Astrocyte (in vitro differentiated cells and primary cell): ENCODE data around the gene CLEC4M. TPM values are rescaled to one million over a fixed set of nuclear protein-coding genes. Genes with fewer than 3 reads are reported as not detected.

Source experiments
- DNase-seq: peaks from one replicate; pipeline ENCODE4 v3.0.0-alpha.2; 2010; ENCODE audit warnings: low read depth
- FAIRE-seq: peaks from 2 replicates; lab custom pipeline; 2011; peaks lifted over from hg19 to GRCh38; lab: Jason Lieb, UNC
- H2AFZ ChIP-seq: 2 replicates; pipeline ENCODE4 v1.6.0; 2012; ENCODE audit warnings: low read depth, low read length, inconsistent platforms
- H3K27ac ChIP-seq: 2 replicates; pipeline ENCODE4 v1.5.1; 2011; ENCODE audit warnings: low read depth, low read length, inconsistent platforms
- H3K27me3 ChIP-seq: 2 replicates; pipeline ENCODE4 v1.6.0; 2011; ENCODE audit warnings: low read length, inconsistent platforms; ENCODE audit not compliant: insufficient read depth
- H3K36me3 ChIP-seq: 2 replicates; pipeline ENCODE4 v1.5.1; 2011; ENCODE audit warnings: low read length, inconsistent platforms; ENCODE audit not compliant: insufficient read depth
- H3K4me1 ChIP-seq: 2 replicates; pipeline ENCODE4 v1.5.1; 2011; ENCODE audit warnings: low read length, inconsistent platforms; ENCODE audit not compliant: insufficient read depth
- H3K4me2 ChIP-seq: 2 replicates; pipeline ENCODE4 v1.6.0; 2012; ENCODE audit warnings: low read length, inconsistent platforms
- H3K4me3 ChIP-seq: 2 replicates; pipeline ENCODE4 v1.5.1; 2011; ENCODE audit warnings: low read depth, mild to moderate bottlenecking, low read length, inconsistent platforms; ENCODE audit not compliant: insufficient read depth
- H3K79me2 ChIP-seq: 2 replicates; pipeline ENCODE4 v1.6.0; 2012; ENCODE audit warnings: mild to moderate bottlenecking, low read length, inconsistent platforms; ENCODE audit not compliant: insufficient read depth
- H3K9ac ChIP-seq: 2 replicates; pipeline ENCODE4 v1.6.0; 2012; ENCODE audit warnings: mild to moderate bottlenecking, low read length, inconsistent platforms
- H3K9me3 ChIP-seq: 2 replicates; pipeline ENCODE4 v1.5.1; 2012; ENCODE audit warnings: low read depth, mild to moderate bottlenecking, low read length, inconsistent platforms; ENCODE audit not compliant: insufficient read depth
- H4K20me1 ChIP-seq: 2 replicates; pipeline ENCODE4 v1.6.0; 2012; ENCODE audit warnings: low read length, inconsistent platforms; ENCODE audit not compliant: insufficient read depth
- H3K27ac Mint-ChIP-seq: one replicate; pipeline ENCODE4 v1.8.0; 2021; ENCODE audit warnings: mild to moderate bottlenecking, mixed read lengths; ENCODE audit not compliant: unreplicated experiment
- H3K27me3 Mint-ChIP-seq: one replicate; pipeline ENCODE4 v1.8.0; 2021; ENCODE audit warnings: low read depth, mixed read lengths; ENCODE audit not compliant: unreplicated experiment
- H3K36me3 Mint-ChIP-seq: one replicate; pipeline ENCODE4 v1.8.0; 2021; ENCODE audit warnings: low read depth, mixed read lengths; ENCODE audit not compliant: unreplicated experiment
- H3K4me1 Mint-ChIP-seq: one replicate; pipeline ENCODE4 v1.8.0; 2021; ENCODE audit warnings: low read depth, mixed read lengths; ENCODE audit not compliant: unreplicated experiment
- H3K4me3 Mint-ChIP-seq: one replicate; pipeline ENCODE4 v1.8.0; 2021; ENCODE audit warnings: mild to moderate bottlenecking, moderate library complexity, mixed read lengths; ENCODE audit not compliant: unreplicated experiment
- H3K9me3 Mint-ChIP-seq: one replicate; pipeline ENCODE4 v1.8.0; 2021; ENCODE audit warnings: mild to moderate bottlenecking, mixed read lengths; ENCODE audit not compliant: unreplicated experiment
- CTCF ChIP-seq: IDR thresholded peaks from 2 replicates; pipeline ENCODE4 v1.5.1; 2011; ENCODE audit warnings: low read depth, mild to moderate bottlenecking, inconsistent platforms, low read length, moderate library complexity; ENCODE audit not compliant: insufficient read depth
- EZH2 ChIP-seq: IDR thresholded peaks from 2 replicates; pipeline ENCODE4 v1.6.1; 2012; ENCODE audit warnings: mild to moderate bottlenecking, low read length, inconsistent platforms; ENCODE audit not compliant: insufficient read depth
- total RNA-seq: library from RNA; stranded (reverse); gene quantifications from 2 replicates; pipeline ENCODE4 v1.2.1, GENCODE V29; 2021

CLEC4M gene
- total RNA-seq, 1 donor from 2014 or later = not detected

DNA sequence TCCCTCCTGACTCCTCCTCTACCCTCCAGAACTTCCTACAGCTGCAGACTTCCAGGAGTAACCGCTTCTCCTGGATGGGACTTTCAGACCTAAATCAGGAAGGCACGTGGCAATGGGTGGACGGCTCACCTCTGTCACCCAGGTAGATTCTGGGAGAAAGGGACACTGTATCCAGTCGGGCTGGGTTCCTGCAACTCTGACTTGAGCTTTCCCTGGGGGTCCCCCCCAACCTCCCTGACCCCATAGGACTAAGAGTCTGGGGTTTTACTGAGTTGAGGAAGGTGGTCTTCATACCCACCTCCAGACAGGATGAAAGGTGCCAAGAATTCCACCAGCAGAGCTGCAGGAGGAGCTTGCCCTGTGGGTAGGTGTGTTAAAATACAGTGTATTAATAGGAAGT lies 4.4 kb downstream of the CLEC4M start:
- Histone ChIP-seq H3K27ac (no peak overlapping the region), H2AFZ (no peak overlapping the region), H3K36me3 (no peaks in the 10 kb centered on the region), H3K4me2 (no peak overlapping the region), H3K4me3 (no peak overlapping the region), H3K9me3 (no peaks in the 10 kb centered on the region), H4K20me1 (no peaks in the 10 kb centered on the region), H3K27me3 (peaks cover 4% of the 10 kb centered on the region), H3K79me2 (no peaks in the 10 kb centered on the region), H3K9ac (no peak overlapping the region), H3K4me1 (no peaks in the 10 kb centered on the region)
- Mint-ChIP-seq H3K27me3 (peaks cover 49% of the 10 kb centered on the region), H3K4me3 (no peak overlapping the region), H3K4me1 (peaks cover 3% of the 10 kb centered on the region), H3K9me3 (peaks cover 8% of the 10 kb centered on the region), H3K27ac (no peak overlapping the region), H3K36me3 (no peaks in the 10 kb centered on the region)
- FAIRE-seq = no peak
- no peak for DNase-seq
- no peak for TF ChIP-seq EZH2
- no peak for TF ChIP-seq CTCF

DNA sequence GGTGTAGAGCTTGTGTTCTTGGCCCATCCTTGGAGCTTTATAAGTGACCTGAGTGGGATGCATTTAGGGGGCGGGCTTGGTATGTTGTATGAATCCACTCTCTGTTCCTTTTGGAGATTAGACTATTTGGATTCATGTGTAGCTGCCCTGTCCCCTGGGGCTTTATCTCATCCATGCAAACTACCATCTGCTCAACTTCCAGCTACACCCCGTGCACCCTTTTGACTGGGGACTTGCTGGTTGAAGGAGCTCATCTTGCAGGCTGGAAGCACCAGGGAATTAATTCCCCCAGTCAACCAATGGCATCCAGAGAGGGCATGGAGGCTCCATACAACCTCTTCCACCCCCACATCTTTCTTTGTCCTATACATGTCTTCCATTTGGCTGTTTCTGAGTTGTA lies 6.1 kb downstream of the CLEC4M start:
- Mint-ChIP-seq H3K36me3 (no peaks in the 10 kb centered on the region), H3K27me3 (peaks cover 42% of the 10 kb centered on the region), H3K4me3 (no peak overlapping the region), H3K9me3 (peaks cover 6% of the 10 kb centered on the region), H3K27ac (no peak overlapping the region), H3K4me1 (peaks cover 9% of the 10 kb centered on the region)
- H3K27ac ChIP-seq = no peak overlapping the region
- no peak overlapping the region for H2AFZ ChIP-seq
- no peak overlapping the region for H3K9ac ChIP-seq
- FAIRE-seq = no peak
- H3K4me1 ChIP-seq = no peaks in the 10 kb centered on the region
- no peaks in the 10 kb centered on the region for H4K20me1 ChIP-seq
- TF ChIP-seq CTCF (no peak), EZH2 (no peak)
- no peak for DNase-seq
- H3K9me3 ChIP-seq = no peaks in the 10 kb centered on the region
- H3K79me2 ChIP-seq = no peaks in the 10 kb centered on the region
- H3K27me3 ChIP-seq = peaks cover 4% of the 10 kb centered on the region
- H3K4me3 ChIP-seq = no peak overlapping the region
- H3K4me2 ChIP-seq = no peak overlapping the region
- no peaks in the 10 kb centered on the region for H3K36me3 ChIP-seq

DNA sequence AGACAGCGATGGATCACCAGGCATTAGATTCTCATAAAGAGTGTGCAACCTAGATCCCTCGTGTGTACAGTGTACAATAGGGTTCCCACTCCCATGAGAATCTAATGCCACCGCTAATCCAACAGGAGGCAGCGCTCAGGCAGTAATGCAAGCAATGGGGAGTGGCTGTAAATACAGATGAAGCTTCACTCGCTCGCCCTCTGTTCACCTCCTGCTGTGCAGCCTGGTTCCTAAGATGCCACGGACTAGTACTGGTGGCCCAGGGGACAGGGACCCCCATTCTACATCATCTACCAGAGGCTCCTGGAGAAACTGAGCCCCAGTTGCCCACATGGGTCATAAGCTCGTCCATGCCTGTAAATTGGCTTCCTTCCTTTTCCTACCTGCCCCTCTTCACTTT lies 8.0 kb downstream of the CLEC4M start:
- Mint-ChIP-seq H3K9me3 (peaks cover 6% of the 10 kb centered on the region), H3K36me3 (no peaks in the 10 kb centered on the region), H3K27me3 (peaks cover 49% of the 10 kb centered on the region), H3K4me3 (no peak overlapping the region), H3K27ac (no peak overlapping the region), H3K4me1 (peaks cover 9% of the 10 kb centered on the region)
- H3K79me2 ChIP-seq = no peaks in the 10 kb centered on the region
- H3K4me3 ChIP-seq = no peak overlapping the region
- H3K9ac ChIP-seq = no peak overlapping the region
- H3K36me3 ChIP-seq = no peaks in the 10 kb centered on the region
- no peak overlapping the region for H3K4me2 ChIP-seq
- FAIRE-seq = no peak
- no peak overlapping the region for H3K27ac ChIP-seq
- TF ChIP-seq EZH2 (no peak), CTCF (no peak)
- H2AFZ ChIP-seq = no peak overlapping the region
- DNase-seq = no peak
- H3K9me3 ChIP-seq = no peaks in the 10 kb centered on the region
- no peaks in the 10 kb centered on the region for H3K4me1 ChIP-seq
- no peaks in the 10 kb centered on the region for H4K20me1 ChIP-seq
- H3K27me3 ChIP-seq = peaks cover 4% of the 10 kb centered on the region
